Measurements from ENCODE around the gene STPG1.

The STPG1 gene

GRCh38 chr1:24392982-24393650 lies 20.5 kb downstream of the STPG1 start:
- no peaks in the 10 kb centered on the region for H3K4me1 ChIP-seq (ENCODE audit: control insufficient read depth, insufficient read depth, low read length)
- no peaks in the 10 kb centered on the region for H3K9me3 ChIP-seq (ENCODE audit: control insufficient read depth, insufficient read depth, low read depth, low read length)
- peak; percentile 90 for TF ChIP-seq ZNF664 (tag by site-specific recombination; IDR thresholded peaks at IDR 0.05)
- TF ChIP-seq KLF8 (tag by site-specific recombination; IDR thresholded peaks at IDR 0.05) = no peak
- ChIA-PET CTCF (interaction anchor here (0.5 to 11.2 kb wide), 41 partner anchors 10 to 444 kb away, joined by 3 to 611 read pairs (median 5); partner anchors contain the start of genes GRHL3 and NIPAL3), POLR2A (interaction anchor here (1.0 to 2.4 kb wide), 2 partner anchors 71 to 194 kb away, joined by 3 to 12 read pairs; no protein-coding TSS in a partner anchor)
- H3K27ac ChIP-seq (ENCODE audit: extremely low read depth, low read depth, low read length) = no peak overlapping the region
- no peak overlapping the region for H3K4me3 ChIP-seq (ENCODE audit: low read depth, low read length)
- peaks cover 5 to 28% of the 10 kb centered on the region in 2 experiments; a peak in 2 of 3 replicates for H3K36me3 ChIP-seq (ENCODE audit: control insufficient read depth in 2 of 2, insufficient read depth in 1 of 2, low read length in 2 of 2)

GRCh38 chr1:24392604-24392946 lies 21.0 kb downstream of the STPG1 start:
- no peak overlapping the region for H3K4me3 ChIP-seq (ENCODE audit: low read depth, low read length)
- no peaks in the 10 kb centered on the region for H3K4me1 ChIP-seq (ENCODE audit: control insufficient read depth, insufficient read depth, low read length)
- no peak for TF ChIP-seq ZNF792 (tag by site-specific recombination; IDR thresholded peaks at IDR 0.05)
- 0 out of 2 replicates have a peak, but pooled peaks have one; percentile 14 for TF ChIP-seq ZNF2 (tag by site-specific recombination; IDR thresholded peaks at IDR 0.05)
- no peak for TF ChIP-seq ZNF266 (tag by site-specific recombination; IDR thresholded peaks at IDR 0.05; ENCODE audit: low read depth)
- peaks cover 5 to 32% of the 10 kb centered on the region in 2 experiments; a peak in 2 of 3 replicates for H3K36me3 ChIP-seq (ENCODE audit: control insufficient read depth in 2 of 2, insufficient read depth in 1 of 2, low read length in 2 of 2)
- H3K9me3 ChIP-seq (ENCODE audit: control insufficient read depth, insufficient read depth, low read depth, low read length) = no peaks in the 10 kb centered on the region
- CTCF ChIA-PET = interaction anchor here (0.5 to 11.2 kb wide), 50 partner anchors 7 to 444 kb away, joined by 3 to 611 read pairs (median 7); partner anchors contain the start of genes GRHL3, NIPAL3 and STPG1
- POLR2A ChIA-PET = interaction anchor here (0.7 to 2.4 kb wide), 2 partner anchors 194 to 201 kb away, joined by 3 to 12 read pairs; no protein-coding TSS in a partner anchor
- no peak overlapping the region for H3K27ac ChIP-seq (ENCODE audit: extremely low read depth, low read depth, low read length)

GRCh38 chr1:24391882-24392603 lies 21.5 kb downstream of the STPG1 start:
- peaks cover 5 to 37% of the 10 kb centered on the region in 2 experiments; a peak in 2 of 3 replicates for H3K36me3 ChIP-seq (ENCODE audit: control insufficient read depth in 2 of 2, insufficient read depth in 1 of 2, low read length in 2 of 2)
- no peaks in the 10 kb centered on the region for H3K9me3 ChIP-seq (ENCODE audit: control insufficient read depth, insufficient read depth, low read depth, low read length)
- H3K4me3 ChIP-seq (ENCODE audit: low read depth, low read length) = no peak overlapping the region
- H3K4me1 ChIP-seq (ENCODE audit: control insufficient read depth, insufficient read depth, low read length) = no peaks in the 10 kb centered on the region
- POLR2A ChIA-PET = interaction anchor here (0.5 to 2.4 kb wide), 4 partner anchors 190 to 266 kb away, joined by 3 to 12 read pairs (median 6); no protein-coding TSS in a partner anchor
- CTCF ChIA-PET = interaction anchor here (0.5 to 11.2 kb wide), 76 partner anchors 8 to 665 kb away, joined by 3 to 611 read pairs (median 6); partner anchors contain the start of genes GRHL3, IFNLR1, NIPAL3 and STPG1
- H3K27ac ChIP-seq (ENCODE audit: extremely low read depth, low read depth, low read length) = no peak overlapping the region
- no peak for TF ChIP-seq ZNF239 (tag by site-specific recombination; IDR thresholded peaks at IDR 0.05)
- no peak for TF ChIP-seq ZNF544 (tag by site-specific recombination; IDR thresholded peaks at IDR 0.05)
- no peak for TF ChIP-seq ZNF623 (tag by site-specific recombination; IDR thresholded peaks at IDR 0.05)
- no peak for TF ChIP-seq ZNF664 (tag by site-specific recombination; IDR thresholded peaks at IDR 0.05)
- TF ChIP-seq ZNF677 (tag by site-specific recombination; IDR thresholded peaks at IDR 0.05) = no peak
- TF ChIP-seq ZNF555 (tag by site-specific recombination; conservative IDR thresholded peaks at IDR 0.05) = no peak
- TF ChIP-seq REST (tag by site-specific recombination; IDR thresholded peaks at IDR 0.05) = no peak
- TF ChIP-seq ZNF707 (tag by site-specific recombination; IDR thresholded peaks at IDR 0.05) = no peak
- TF ChIP-seq KLF1 (tag by site-specific recombination; IDR thresholded peaks at IDR 0.05) = no peak
- TF ChIP-seq ZNF660 (tag by site-specific recombination; IDR thresholded peaks at IDR 0.05) = peak; percentile 50; the same call in 1 of the 2 replicates
- peak; percentile 72 for TF ChIP-seq CTCF (tag by site-specific recombination; IDR thresholded peaks at IDR 0.05)
- no peak for TF ChIP-seq ZNF514 (tag by site-specific recombination; IDR thresholded peaks at IDR 0.05)
- no peak for TF ChIP-seq ZNF658 (tag by site-specific recombination; IDR thresholded peaks at IDR 0.05)
- TF ChIP-seq ZNF175 (tag by site-specific recombination; IDR thresholded peaks at IDR 0.05) = no peak
- TF ChIP-seq ZBTB48 (tag by site-specific recombination; IDR thresholded peaks at IDR 0.05) = peak; percentile 57; the same call in 1 of the 2 replicates
- 0 out of 2 replicates have a peak, but pooled peaks have one; percentile 29 for TF ChIP-seq ZNF2 (tag by site-specific recombination; IDR thresholded peaks at IDR 0.05)
- peak; percentile 43; the same call in 1 of the 2 replicates for TF ChIP-seq ZNF366 (tag by site-specific recombination; conservative IDR thresholded peaks at IDR 0.05)
- TF ChIP-seq ZFP69B (tag by site-specific recombination; IDR thresholded peaks at IDR 0.05) = no peak
- TF ChIP-seq ZNF549 (tag by site-specific recombination; IDR thresholded peaks at IDR 0.05) = no peak
- 0 out of 2 replicates have a peak, but pooled peaks have one; percentile 41 for TF ChIP-seq SP7 (tag by site-specific recombination; IDR thresholded peaks at IDR 0.05)
- TF ChIP-seq ZNF211 (tag by site-specific recombination; IDR thresholded peaks at IDR 0.05; ENCODE audit: low read depth) = no peak
- TF ChIP-seq ZNF23 (tag by site-specific recombination; IDR thresholded peaks at IDR 0.05; ENCODE audit: borderline replicate concordance) = no peak

Measured in HEK293 (cell line).